ENCODE results near the gene PPP1R2C. TPM values are rescaled to one million over a fixed set of nuclear protein-coding genes. Genes with fewer than 3 reads are reported as not detected.

The PPP1R2C gene
- total and polyA plus RNA-seq, 2 of the 4 experiments (the other 2 are of a cell fraction): not detected

GRCh38 chrX:42739741-42740140, 38.2 kb downstream of the PPP1R2C start:
- WGBS, 2 experiments (ENCODE audit: extremely low coverage in 2 of 2, insufficient read length in 1 of 2): no CpG with 5 or more reads among the region's 1 CpG

More at GRCh38 chrX:42739741-42740140, 38.2 kb downstream of the PPP1R2C start:
- H3K79me1 ChIP-seq (ENCODE audit: low read depth in 1 of 2, low read length in 2 of 2): no peaks in the 10 kb centered on the region
- in situ Hi-C loops (cut with MboI; ENCODE audit: low sequenced_read_pairs) (loop anchor here (25.0 kb wide), 1 partner anchor 952 kb away; no protein-coding TSS in a partner anchor), intact Hi-C loops (cut with micrococcal nuclease) (no loop called here), dilution Hi-C loops (cut with HindIII; ENCODE audit: low sequenced_read_pairs, unreplicated experiment) (no loop called here)
- no peak for ATAC-seq (ENCODE audit: low read depth)
- H2AK9ac ChIP-seq (replicated peaks; ENCODE audit: low read depth, low read length, poor library complexity): no peak overlapping the region
- H3K36me3 ChIP-seq (ENCODE audit: control insufficient read depth, insufficient read depth, low read length): no peaks in the 10 kb centered on the region
- no peak overlapping the region for H2BK120ac ChIP-seq (ENCODE audit: low read depth, low read length)
- H3K4me1 ChIP-seq (ENCODE audit: control insufficient read depth, insufficient read depth, low read length): no peaks in the 10 kb centered on the region
- BruUV-seq (replicated peaks): no TSS peak
- ChIA-PET POLR2A (ENCODE audit: unreplicated experiment) (no interaction called here), CTCF (no interaction called here)
- TF ChIP-seq MXI1 (IDR thresholded peaks at IDR 0.05; ENCODE audit: borderline replicate concordance, low read depth, low read length): no peak
- TF ChIP-seq BHLHE40 (IDR thresholded peaks at IDR 0.05; ENCODE audit: low read depth, low read length): no peak
- TF ChIP-seq MAZ (IDR thresholded peaks at IDR 0.05; ENCODE audit: borderline replicate concordance, low read depth, low read length): no peak
- no peak for TF ChIP-seq MAFK (IDR thresholded peaks at IDR 0.05; ENCODE audit: low read depth, low read length)
- TF ChIP-seq RAD21 (IDR thresholded peaks at IDR 0.05; ENCODE audit: low read length): no peak
- no peak for TF ChIP-seq ELK1 (IDR thresholded peaks at IDR 0.05; ENCODE audit: borderline replicate concordance, low read depth, low read length)
- no peak for TF ChIP-seq CTCF (conservative IDR thresholded peaks at IDR 0.05; ENCODE audit: low read depth, low read length)
- no peak for TF ChIP-seq NFE2L2 (IDR thresholded peaks at IDR 0.05; ENCODE audit: low read depth, low read length)
- TF ChIP-seq FOS (IDR thresholded peaks at IDR 0.05; ENCODE audit: low read depth, low read length): no peak
- TF ChIP-seq RFX5 (IDR thresholded peaks at IDR 0.05; ENCODE audit: low read depth, low read length): no peak
- TF ChIP-seq SMC3 (IDR thresholded peaks at IDR 0.05; ENCODE audit: low read depth, low read length): no peak
- TF ChIP-seq RCOR1 (IDR thresholded peaks at IDR 0.05; ENCODE audit: insufficient replicate concordance, low read length): no peak
- TF ChIP-seq POLR2A (IDR thresholded peaks at IDR 0.05; ENCODE audit: low read depth, low read length): no peak
- no peak for TF ChIP-seq CEBPB (IDR thresholded peaks at IDR 0.05; ENCODE audit: low read depth, low read length)
- no peaks in the 10 kb centered on the region for H3K9me3 ChIP-seq (ENCODE audit: control insufficient read depth, insufficient read depth, low read length)
- no peak overlapping the region for H3K14ac ChIP-seq (replicated peaks; ENCODE audit: low read depth, low read length)
- H2BK5ac ChIP-seq (ENCODE audit: low read depth, low read length, poor library complexity, severe bottlenecking): no peak overlapping the region
- no peak overlapping the region for H3K9ac ChIP-seq (ENCODE audit: low read depth, low read length)
- no peaks in the 10 kb centered on the region; the same call in 1 of the 2 replicates for H3K27me3 ChIP-seq (ENCODE audit: control insufficient read depth, insufficient read depth, low read length)
- no peak overlapping the region for H4K8ac ChIP-seq (ENCODE audit: low read depth in 2 of 2, low read length in 2 of 2)
- no peak for DNase-seq
- no peak overlapping the region for H4K5ac ChIP-seq (ENCODE audit: low read depth, low read length)
- no peak overlapping the region for H3K4ac ChIP-seq (ENCODE audit: low read depth, low read length)
- no peaks in the 10 kb centered on the region for H4K20me1 ChIP-seq (ENCODE audit: insufficient read depth, low read length)
- H4K91ac ChIP-seq (ENCODE audit: insufficient read depth, low read depth, low read length): no peak overlapping the region
- H3K23ac ChIP-seq (ENCODE audit: low read depth, low read length): no peak overlapping the region
- H2AFZ ChIP-seq (replicated peaks; ENCODE audit: low read length, poor library complexity): no peak overlapping the region
- H3K27ac ChIP-seq (ENCODE audit: insufficient read depth, low read length): no peak overlapping the region
- H2BK15ac ChIP-seq (ENCODE audit: low read depth, low read length): no peak overlapping the region
- no peak overlapping the region for H3K4me2 ChIP-seq (ENCODE audit: low read depth, low read length)
- no peaks in the 10 kb centered on the region for H3K9me1 ChIP-seq (ENCODE audit: insufficient read depth, low read length)
- no peak overlapping the region for H3K18ac ChIP-seq (ENCODE audit: low read depth, low read length)
- H2BK20ac ChIP-seq (ENCODE audit: low read depth, low read length): no peak overlapping the region
- no peak overlapping the region for H2AK5ac ChIP-seq (ENCODE audit: low read depth, low read length)
- no peak overlapping the region for H3K56ac ChIP-seq (ENCODE audit: extremely low read depth, insufficient read depth, low read length)
- no peak overlapping the region for H3K4me3 ChIP-seq (ENCODE audit: insufficient read depth, low read depth, low read length)
